ENCODE results near the gene MPI. TPM values are rescaled to one million over a fixed set of nuclear protein-coding genes. Genes with fewer than 3 reads are reported as not detected.

Gene MPI
- total RNA-seq, 6 experiments from 2014 or later, result 32.3 to 43.0 (median 35.4) TPM

DNA sequence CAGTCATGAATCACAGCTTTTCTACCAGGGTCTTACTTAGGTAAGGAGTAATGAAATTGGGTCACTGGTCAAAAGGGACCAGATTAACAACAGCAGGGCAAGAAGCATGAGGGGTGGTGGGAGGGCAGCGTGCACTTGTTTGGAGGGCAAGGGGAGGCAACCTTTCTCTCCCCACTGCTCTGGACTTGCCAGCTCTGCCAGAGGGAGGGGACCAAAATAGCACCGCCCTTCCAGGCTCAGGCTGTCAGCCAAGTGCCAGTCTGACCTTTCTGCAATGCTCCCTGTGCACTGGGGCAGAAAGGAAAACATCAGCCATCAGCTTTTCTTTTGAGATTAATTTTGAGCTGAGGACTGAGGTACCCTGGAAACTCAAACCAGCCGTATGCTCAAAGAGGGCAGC lies 42.4 kb upstream of the MPI start:
- no peak for TF ChIP-seq CTCF (IDR thresholded peaks at IDR 0.05)
- peaks cover 10% of the 10 kb centered on the region; the same call in 1 of the 2 replicates for H3K36me3 Mint-ChIP-seq (ENCODE audit: low read depth)
- peaks cover 6% of the 10 kb centered on the region; the same call in 1 of the 2 replicates for H3K4me1 Mint-ChIP-seq (ENCODE audit: low read depth)
- DNase-seq, result no peak
- H3K27me3 Mint-ChIP-seq (ENCODE audit: insufficient read depth), result no peaks in the 10 kb centered on the region; the same call in 1 of the 2 replicates
- H3K27ac Mint-ChIP-seq, result no peak overlapping the region
- H3K4me3 Mint-ChIP-seq, result no peak overlapping the region
- H3K9me3 Mint-ChIP-seq, result no peaks in the 10 kb centered on the region

DNA sequence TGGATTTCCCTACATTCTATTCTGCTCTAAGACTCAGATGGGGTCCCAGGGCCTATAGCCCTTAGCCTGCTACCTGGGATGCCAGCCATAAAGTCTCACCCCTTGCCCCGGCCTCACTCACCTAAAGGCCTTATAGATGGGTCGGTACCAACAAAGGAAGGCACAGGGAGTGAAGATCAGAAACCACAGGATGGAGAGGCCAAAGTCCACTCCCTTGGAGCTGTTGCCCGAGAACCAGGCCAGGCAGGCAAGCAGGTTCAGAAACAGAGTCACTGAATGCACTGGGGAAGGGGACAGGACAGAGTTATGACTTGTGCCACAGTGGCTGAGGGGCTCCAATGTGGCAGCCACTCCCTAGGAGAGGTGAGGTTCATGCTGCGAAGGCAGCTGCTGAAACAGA lies 39.4 kb upstream of the MPI start:
- Mint-ChIP-seq H3K27ac (no peak overlapping the region), H3K4me1 (ENCODE audit: low read depth) (no peaks in the 10 kb centered on the region), H3K9me3 (no peaks in the 10 kb centered on the region), H3K27me3 (ENCODE audit: insufficient read depth) (no peaks in the 10 kb centered on the region), H3K36me3 (ENCODE audit: low read depth) (peaks cover 10% of the 10 kb centered on the region; the same call in 1 of the 2 replicates), H3K4me3 (no peak overlapping the region)
- no peak for DNase-seq
- no peak for TF ChIP-seq CTCF (IDR thresholded peaks at IDR 0.05)

DNA sequence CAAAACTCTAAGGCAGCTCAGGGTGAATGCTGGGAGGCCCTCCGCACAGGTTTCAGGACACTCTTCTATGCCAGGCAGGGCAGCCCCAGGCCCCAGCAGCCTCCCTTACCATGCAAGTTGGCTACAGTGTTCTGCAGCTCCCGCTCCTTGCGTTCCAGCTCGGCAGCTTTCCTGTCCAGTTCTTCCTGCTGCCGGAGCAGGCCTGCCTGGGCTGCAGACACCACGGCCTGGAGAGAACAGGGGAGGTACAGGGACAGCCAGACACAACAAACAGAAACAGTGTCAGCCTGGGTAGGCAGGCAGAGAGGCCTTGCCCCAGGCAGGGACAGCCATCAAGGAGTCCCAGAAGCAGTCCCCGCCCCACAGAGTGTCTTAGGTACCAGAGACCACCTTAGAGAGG lies 37.9 kb upstream of the MPI start:
- H3K36me3 Mint-ChIP-seq (ENCODE audit: low read depth), result peaks cover 10% of the 10 kb centered on the region; the same call in 1 of the 2 replicates
- no peak overlapping the region for H3K4me3 Mint-ChIP-seq
- no peak for DNase-seq
- H3K27ac Mint-ChIP-seq, result no peak overlapping the region
- H3K4me1 Mint-ChIP-seq (ENCODE audit: low read depth), result no peaks in the 10 kb centered on the region; the same call in 1 of the 2 replicates
- no peaks in the 10 kb centered on the region for H3K27me3 Mint-ChIP-seq (ENCODE audit: insufficient read depth)
- no peaks in the 10 kb centered on the region for H3K9me3 Mint-ChIP-seq
- TF ChIP-seq CTCF (IDR thresholded peaks at IDR 0.05), result no peak

- no peaks in the 10 kb centered on the region for H3K9me3 Mint-ChIP-seq
- H3K36me3 Mint-ChIP-seq (ENCODE audit: low read depth), result no peaks in the 10 kb centered on the region
- no peak overlapping the region for H3K27ac Mint-ChIP-seq
- H3K4me1 Mint-ChIP-seq (ENCODE audit: low read depth), result no peaks in the 10 kb centered on the region; the same call in 1 of the 2 replicates
- TF ChIP-seq CTCF (IDR thresholded peaks at IDR 0.05), result no peak
- no peak overlapping the region for H3K4me3 Mint-ChIP-seq
- H3K27me3 Mint-ChIP-seq (ENCODE audit: insufficient read depth), result no peaks in the 10 kb centered on the region
- no peak for DNase-seq
These were observed 35.3 kb upstream of the MPI start for GRCh38 chr15:74854453-74855022.

DNA sequence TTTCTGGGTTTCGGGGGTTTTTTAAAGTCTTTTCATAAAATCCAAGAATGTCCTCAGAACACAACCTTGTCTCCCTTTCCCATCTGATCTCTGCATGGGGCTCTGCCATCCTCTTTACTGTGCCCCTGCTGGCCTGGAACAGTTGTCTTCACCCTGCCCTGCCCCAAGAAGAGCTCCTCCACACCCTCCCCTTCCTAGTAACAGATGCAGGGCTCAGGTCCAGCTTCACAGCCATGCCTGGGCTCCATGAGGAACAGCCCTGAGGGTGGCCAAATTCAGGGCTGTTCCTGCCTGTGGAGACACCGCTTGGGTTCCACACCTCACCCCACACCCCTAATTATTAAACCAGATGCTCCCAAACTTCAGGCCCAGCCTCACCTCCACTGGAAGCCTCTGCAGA lies 34.0 kb upstream of the MPI start:
- Mint-ChIP-seq H3K9me3 (no peaks in the 10 kb centered on the region), H3K27ac (no peak overlapping the region), H3K4me3 (no peak overlapping the region), H3K27me3 (ENCODE audit: insufficient read depth) (no peaks in the 10 kb centered on the region), H3K36me3 (ENCODE audit: low read depth) (no peaks in the 10 kb centered on the region), H3K4me1 (ENCODE audit: low read depth) (no peaks in the 10 kb centered on the region; the same call in 1 of the 2 replicates)
- no peak for TF ChIP-seq CTCF (IDR thresholded peaks at IDR 0.05)
- no peak for DNase-seq
